Cardiac muscle cell (in vitro differentiated cells and primary cell): ENCODE measurements around the gene NEURL2. TPM values are rescaled to one million over a fixed set of nuclear protein-coding genes. Genes with fewer than 3 reads are reported as not detected.
A peak's percentile ranks its signal among the peaks of the same experiment; 100 is the strongest.

Experiments used
- DNase-seq, 2 donors: peaks; one replicate each; pipeline versions ENCODE4 v3.0.0 to v3.0.0-alpha.2; 2010 to 2017; ENCODE audit warnings: low read depth in 1 of 2, low spot score in 1 of 2
- H3K27ac ChIP-seq: fragments of 200-600 bp; sonication (generic); 2 replicates; pipeline ENCODE4 v1.5.1; 2016
- H3K27me3 ChIP-seq: fragments of 200-600 bp; sonication (generic); 2 replicates; pipeline ENCODE4 v1.6.0; 2016; ENCODE audit warnings: control low read depth
- H3K36me3 ChIP-seq: fragments of 200-600 bp; sonication (generic); 2 replicates; pipeline ENCODE4 v1.5.1; 2016; ENCODE audit warnings: control low read depth
- H3K4me1 ChIP-seq: fragments of 200-600 bp; sonication (generic); 2 replicates; pipeline ENCODE4 v1.8.1; 2017; ENCODE audit warnings: low read depth, mild to moderate bottlenecking, mixed run types
- H3K4me3 ChIP-seq: fragments of 200-600 bp; sonication (generic); 2 replicates; pipeline ENCODE4 v1.5.1; 2016; ENCODE audit warnings: mild to moderate bottlenecking
- H3K9me3 ChIP-seq: fragments of 200-600 bp; sonication (generic); 2 replicates; pipeline ENCODE4 v1.5.1; 2017; ENCODE audit warnings: low read depth, mild to moderate bottlenecking, control low read depth
- CTCF ChIP-seq: IDR thresholded peaks from 2 replicates; pipeline ENCODE4 v1.5.1; 2012; ENCODE audit warnings: low read depth, mild to moderate bottlenecking, low read length
- polyA plus RNA-seq: library from polyadenylated mRNA; unstranded; fragments of >200 nt; fragmentation: Nextera tagmentation; extraction: Ambion mirVana; gene quantifications from 2 replicates; pipeline ENCODE4 v1.2.1, GENCODE V29; 2016
- total RNA-seq: library from RNA; depleted of rRNA; stranded (reverse); fragments of >200 nt; gene quantifications from 2 replicates; pipeline ENCODE4 v1.2.3, GENCODE V29; 2016

NEURL2 gene
- total and polyA plus RNA-seq, 2 experiments from 2014 or later, result 64.5 to 81.3 TPM

DNA sequence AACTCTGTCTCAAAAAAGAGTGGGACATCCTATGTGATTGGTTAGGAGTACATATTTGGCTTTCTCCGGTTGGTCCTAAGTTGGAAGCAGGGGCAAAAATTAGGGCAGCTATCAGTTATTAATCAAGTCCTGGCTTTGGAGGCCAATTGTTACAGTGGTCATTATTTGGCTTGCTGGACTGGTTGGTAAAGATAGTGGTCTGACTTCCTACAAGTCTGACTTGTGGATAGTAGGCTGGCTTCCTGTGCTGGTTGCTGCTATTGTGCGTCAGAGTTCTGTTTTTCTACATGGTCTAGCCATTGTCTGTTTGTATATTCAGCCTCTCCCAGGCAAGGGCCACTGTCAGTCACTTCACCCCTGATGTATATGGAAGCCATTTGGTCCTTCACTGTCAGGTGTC is 40.8 kb downstream of the NEURL2 start:
- Histone ChIP-seq H3K9me3 (no peaks in the 10 kb centered on the region), H3K4me1 (peaks cover 9% of the 10 kb centered on the region), H3K4me3 (no peak overlapping the region), H3K27me3 (no peaks in the 10 kb centered on the region), H3K27ac (peak overlapping the region; percentile 64), H3K36me3 (peaks cover 8% of the 10 kb centered on the region)
- no peak for DNase-seq
- no peak for TF ChIP-seq CTCF

GRCh38 chr20:45848969-45849582 is 41.9 kb downstream of the NEURL2 start:
- Histone ChIP-seq H3K27me3 (no peaks in the 10 kb centered on the region), H3K27ac (no peak overlapping the region), H3K4me3 (no peak overlapping the region), H3K4me1 (peaks cover 9% of the 10 kb centered on the region), H3K9me3 (no peaks in the 10 kb centered on the region), H3K36me3 (peaks cover 9% of the 10 kb centered on the region)
- no peak for DNase-seq
- no peak for TF ChIP-seq CTCF

DNA sequence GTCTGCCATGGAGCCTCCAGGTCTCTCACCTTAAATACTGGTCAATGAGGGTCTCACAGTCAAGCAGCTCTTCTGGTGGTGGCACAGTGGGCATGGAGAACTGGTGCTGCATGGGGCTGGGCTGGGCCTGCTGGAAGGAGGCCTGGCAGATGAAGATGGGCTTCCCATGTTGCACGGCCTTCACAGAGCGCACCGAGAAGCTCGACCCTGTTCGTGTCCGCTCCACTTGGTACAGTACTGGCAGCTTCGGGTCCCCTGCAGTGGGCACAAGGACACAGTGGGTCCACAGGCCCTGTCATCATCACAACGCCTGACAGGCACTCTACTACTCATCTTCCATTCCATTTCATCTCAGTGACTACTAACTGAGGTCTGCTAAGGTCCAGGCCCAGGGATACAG is 42.6 kb downstream of the NEURL2 start:
- Histone ChIP-seq H3K27me3 (no peaks in the 10 kb centered on the region), H3K4me3 (no peak overlapping the region), H3K4me1 (peaks cover 9% of the 10 kb centered on the region), H3K27ac (no peak overlapping the region), H3K9me3 (no peaks in the 10 kb centered on the region), H3K36me3 (peaks cover 16% of the 10 kb centered on the region)
- no peak for DNase-seq
- TF ChIP-seq CTCF, result no peak

DNA sequence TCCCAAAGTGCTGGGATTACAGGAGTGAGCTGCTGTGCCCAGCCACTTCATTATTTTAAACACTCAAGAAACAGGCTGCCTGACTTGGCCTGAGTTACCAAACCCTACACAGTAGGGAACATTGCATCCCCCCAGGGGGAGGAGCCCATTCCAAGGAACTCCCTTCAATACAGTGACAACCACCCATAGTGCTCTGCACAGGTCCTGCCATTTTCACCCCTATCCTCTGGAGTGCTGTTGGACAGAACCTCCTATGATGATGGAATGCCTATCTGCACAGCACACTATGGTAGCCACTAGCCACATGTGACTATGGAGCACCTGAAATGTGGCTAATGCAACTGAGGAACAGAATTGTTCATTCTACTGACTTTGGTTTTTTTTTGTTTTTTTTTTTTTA is 45.6 kb downstream of the NEURL2 start:
- no peak for TF ChIP-seq CTCF
- no peaks in the 10 kb centered on the region for H3K9me3 ChIP-seq
- no peaks in the 10 kb centered on the region for H3K4me1 ChIP-seq
- no peak for DNase-seq
- peaks cover 34% of the 10 kb centered on the region for H3K36me3 ChIP-seq
- no peak overlapping the region for H3K4me3 ChIP-seq
- no peak overlapping the region for H3K27ac ChIP-seq
- no peaks in the 10 kb centered on the region for H3K27me3 ChIP-seq

- Histone ChIP-seq H3K27me3 (no peaks in the 10 kb centered on the region), H3K36me3 (peaks cover 31% of the 10 kb centered on the region)
Observed at GRCh38 chr20:45843506-45843905, 47.5 kb downstream of the NEURL2 start.

More at GRCh38 chr20:45843506-45843905, 47.5 kb downstream of the NEURL2 start:
- no peak for DNase-seq
- no peaks in the 10 kb centered on the region for H3K9me3 ChIP-seq
- TF ChIP-seq CTCF, result no peak
- H3K4me1 ChIP-seq, result no peaks in the 10 kb centered on the region
- no peak overlapping the region for H3K4me3 ChIP-seq
- peak overlapping the region; percentile 74 for H3K27ac ChIP-seq
